Glutamatergic neuron (in vitro differentiated cells): ENCODE data around the gene RHOBTB3. TPM values are rescaled to one million over a fixed set of nuclear protein-coding genes. Genes with fewer than 3 reads are reported as not detected.

Experiments
- DNase-seq: peaks from one replicate; pipeline ENCODE4 v3.0.0; 2022
- H3K27ac Mint-ChIP-seq: one replicate; pipeline ENCODE4 v1.8.0; 2020; ENCODE audit warnings: mild to moderate bottlenecking, mixed read lengths, inconsistent platforms; ENCODE audit not compliant: unreplicated experiment
- H3K27me3 Mint-ChIP-seq: one replicate; pipeline ENCODE4 v1.8.0; 2020; ENCODE audit warnings: mild to moderate bottlenecking, moderate library complexity, mixed read lengths, inconsistent platforms; ENCODE audit not compliant: unreplicated experiment
- H3K36me3 Mint-ChIP-seq: one replicate; pipeline ENCODE4 v1.8.0; 2020; ENCODE audit warnings: mild to moderate bottlenecking, mixed read lengths, inconsistent platforms; ENCODE audit not compliant: unreplicated experiment
- H3K4me1 Mint-ChIP-seq: one replicate; pipeline ENCODE4 v1.8.0; 2020; ENCODE audit warnings: mild to moderate bottlenecking, low read depth, mixed read lengths, inconsistent platforms; ENCODE audit not compliant: unreplicated experiment
- H3K4me3 Mint-ChIP-seq: one replicate; pipeline ENCODE4 v1.8.0; 2020; ENCODE audit warnings: mild to moderate bottlenecking, mixed read lengths, inconsistent platforms; ENCODE audit not compliant: unreplicated experiment
- H3K9me3 Mint-ChIP-seq: one replicate; pipeline ENCODE4 v1.8.0; 2020; ENCODE audit warnings: mild to moderate bottlenecking, moderate library complexity, mixed read lengths, inconsistent platforms; ENCODE audit not compliant: unreplicated experiment
- CTCF ChIP-seq: fragments of 200-600 bp; sonication (generic); IDR thresholded peaks from one replicate; pipeline ENCODE4 v1.5.0; 2021; ENCODE audit not compliant: partially characterized antibody, unreplicated experiment
- total RNA-seq: library from RNA; stranded (reverse); fragmentation: NEBNext Ultra II Directional; extraction: Animal tissue kit (Norgen Biotek cat#: 25700); gene quantifications from one replicate; pipeline ENCODE4 v1.2.1, GENCODE V29; 2021; ENCODE audit not compliant: unreplicated experiment

Gene RHOBTB3
- total RNA-seq, 1 donor from 2014 or later = 39.0 TPM

GRCh38 chr5:95770830-95771708 lies 39.9 kb downstream of the RHOBTB3 start:
- no peak overlapping the region for H3K27ac Mint-ChIP-seq

GRCh38 chr5:95771892-95772291 lies 40.8 kb downstream of the RHOBTB3 start:
- Mint-ChIP-seq H3K4me1 (no peaks in the 10 kb centered on the region), H3K9me3 (no peaks in the 10 kb centered on the region), H3K36me3 (no peaks in the 10 kb centered on the region), H3K4me3 (no peak overlapping the region), H3K27ac (no peak overlapping the region), H3K27me3 (no peaks in the 10 kb centered on the region)
- no peak for DNase-seq
- TF ChIP-seq CTCF = no peak

More at GRCh38 chr5:95770830-95771708, 39.9 kb downstream of the RHOBTB3 start:
- Mint-ChIP-seq H3K27me3 (no peaks in the 10 kb centered on the region), H3K9me3 (no peaks in the 10 kb centered on the region), H3K4me3 (no peak overlapping the region), H3K36me3 (no peaks in the 10 kb centered on the region), H3K4me1 (no peaks in the 10 kb centered on the region)
- TF ChIP-seq CTCF = no peak
- no peak for DNase-seq

GRCh38 chr5:95773335-95774059 lies 42.4 kb downstream of the RHOBTB3 start:
- Mint-ChIP-seq H3K9me3 (no peaks in the 10 kb centered on the region), H3K27me3 (no peaks in the 10 kb centered on the region), H3K36me3 (no peaks in the 10 kb centered on the region)

GRCh38 chr5:95777441-95777840 lies 46.3 kb downstream of the RHOBTB3 start:
- Mint-ChIP-seq H3K36me3 (no peaks in the 10 kb centered on the region), H3K4me3 (no peak overlapping the region), H3K4me1 (no peaks in the 10 kb centered on the region), H3K27me3 (no peaks in the 10 kb centered on the region), H3K27ac (no peak overlapping the region), H3K9me3 (no peaks in the 10 kb centered on the region)
- DNase-seq = no peak
- no peak for TF ChIP-seq CTCF

More at GRCh38 chr5:95773335-95774059, 42.4 kb downstream of the RHOBTB3 start:
- H3K27ac Mint-ChIP-seq = no peak overlapping the region
- H3K4me3 Mint-ChIP-seq = no peak overlapping the region
- H3K4me1 Mint-ChIP-seq = no peaks in the 10 kb centered on the region
- DNase-seq = no peak
- no peak for TF ChIP-seq CTCF
